Measurements from ENCODE around the gene RELL1.

DNA sequence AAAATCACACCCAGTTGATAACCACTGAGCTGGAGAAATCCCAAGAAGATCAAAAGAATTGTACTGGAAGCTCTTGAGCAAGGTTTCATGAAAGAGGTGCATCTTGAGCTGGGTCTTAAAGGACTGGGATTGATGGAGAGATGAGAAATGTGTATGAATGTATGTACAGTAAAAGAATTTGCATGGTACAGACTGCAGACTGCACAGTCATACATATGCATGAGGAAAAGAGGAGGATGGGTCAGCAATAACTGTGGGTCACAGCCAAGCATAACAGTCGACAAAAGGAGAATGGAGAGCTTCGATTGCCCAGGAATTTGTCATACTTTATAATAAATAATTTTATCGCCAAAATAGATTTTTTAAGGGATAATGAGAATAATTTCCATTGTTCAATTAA, 4.8 kb upstream of the RELL1 start:
- TF ChIP-seq POLR2AphosphoS5 (IDR thresholded peaks at IDR 0.05) (no peak), EP300 (IDR thresholded peaks at IDR 0.05) (no peak), POLR2A (IDR thresholded peaks at IDR 0.05) (no peak)
- TF ChIP-seq, protein P1, sequence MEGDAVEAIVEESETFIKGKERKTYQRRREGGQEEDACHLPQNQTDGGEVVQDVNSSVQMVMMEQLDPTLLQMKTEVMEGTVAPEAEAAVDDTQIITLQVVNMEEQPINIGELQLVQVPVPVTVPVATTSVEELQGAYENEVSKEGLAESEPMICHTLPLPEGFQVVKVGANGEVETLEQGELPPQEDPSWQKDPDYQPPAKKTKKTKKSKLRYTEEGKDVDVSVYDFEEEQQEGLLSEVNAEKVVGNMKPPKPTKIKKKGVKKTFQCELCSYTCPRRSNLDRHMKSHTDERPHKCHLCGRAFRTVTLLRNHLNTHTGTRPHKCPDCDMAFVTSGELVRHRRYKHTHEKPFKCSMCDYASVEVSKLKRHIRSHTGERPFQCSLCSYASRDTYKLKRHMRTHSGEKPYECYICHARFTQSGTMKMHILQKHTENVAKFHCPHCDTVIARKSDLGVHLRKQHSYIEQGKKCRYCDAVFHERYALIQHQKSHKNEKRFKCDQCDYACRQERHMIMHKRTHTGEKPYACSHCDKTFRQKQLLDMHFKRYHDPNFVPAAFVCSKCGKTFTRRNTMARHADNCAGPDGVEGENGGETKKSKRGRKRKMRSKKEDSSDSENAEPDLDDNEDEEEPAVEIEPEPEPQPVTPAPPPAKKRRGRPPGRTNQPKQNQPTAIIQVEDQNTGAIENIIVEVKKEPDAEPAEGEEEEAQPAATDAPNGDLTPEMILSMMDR (IDR thresholded peaks at IDR 0.05) = no peak

Data from stomach (tissue), 4 donors.